HepG2 (cell line): Measurements from ENCODE around the gene ST6GALNAC2. TPM values are rescaled to one million over a fixed set of nuclear protein-coding genes. Genes with fewer than 3 reads are reported as not detected.

Experiments
- ATRX ChIP-seq: sonication (generic); formaldehyde crosslinking; IDR thresholded peaks from 2 replicates; pipeline ENCODE4 v1.4.0; 2020; ENCODE audit warnings: missing genetic modification reagents, borderline replicate concordance
- ELF1 ChIP-seq: sonication (generic); formaldehyde crosslinking; IDR thresholded peaks from 2 replicates; pipeline ENCODE4 v1.4.0; 2020; ENCODE audit warnings: missing genetic modification reagents
- ERF ChIP-seq: IDR thresholded peaks from 2 replicates; pipeline ENCODE4 v1.6.1; 2018; ENCODE audit warnings: missing biosample characterization, missing genetic modification reagents
- NFE2L2 ChIP-seq: fragments of 150-350 bp; IDR thresholded peaks from 2 replicates; pipeline ENCODE4 v1.6.1; 2014; ENCODE audit warnings: low read length
- POGZ ChIP-seq: sonication (generic); formaldehyde crosslinking; IDR thresholded peaks from 2 replicates; pipeline ENCODE4 v1.4.0; 2020; ENCODE audit warnings: mild to moderate bottlenecking, missing genetic modification reagents
- RBFOX2 ChIP-seq: fragments of 200-400 bp; formaldehyde crosslinking; IDR thresholded peaks from 2 replicates; pipeline ENCODE4 v1.6.1; 2017; ENCODE audit warnings: low read depth, mild to moderate bottlenecking, low read length
- RFXAP ChIP-seq: sonication (generic); formaldehyde crosslinking; IDR thresholded peaks from 2 replicates; pipeline ENCODE4 v1.4.0; 2020; ENCODE audit warnings: missing genetic modification reagents, borderline replicate concordance
- RNF219 ChIP-seq: sonication (generic); formaldehyde crosslinking; IDR thresholded peaks from 2 replicates; pipeline ENCODE4 v1.5.0; 2020; ENCODE audit warnings: mild to moderate bottlenecking, missing genetic modification reagents
- SKI ChIP-seq: fragments of 450-650 bp; IDR thresholded peaks from one replicate; pipeline ENCODE4 v1.6.1; 2018; ENCODE audit warnings: mild to moderate bottlenecking; ENCODE audit not compliant: partially characterized antibody
- SMAD1 ChIP-seq: sonication (generic); formaldehyde crosslinking; IDR thresholded peaks from 2 replicates; pipeline ENCODE4 v1.4.0; 2020; ENCODE audit warnings: missing genetic modification reagents, low read depth, mild to moderate bottlenecking, borderline replicate concordance
- SPEN ChIP-seq: sonication (generic); formaldehyde crosslinking; IDR thresholded peaks from 2 replicates; pipeline ENCODE4 v1.5.1; 2020; ENCODE audit warnings: low read depth, mild to moderate bottlenecking, missing genetic modification reagents
- TBX3 ChIP-seq: fragments of 450-650 bp; IDR thresholded peaks from 2 replicates; pipeline ENCODE4 v1.6.1; 2017; ENCODE audit warnings: antibody characterized with exemption, mild to moderate bottlenecking, inconsistent platforms, borderline replicate concordance
- TCF7 ChIP-seq: sonication (generic); IDR thresholded peaks from 2 replicates; pipeline ENCODE4 v1.6.1; 2016; ENCODE audit warnings: antibody characterized with exemption, low read depth
- TRIM24 ChIP-seq: sonication (generic); formaldehyde crosslinking; IDR thresholded peaks from 2 replicates; pipeline ENCODE4 v1.8.0; 2022; ENCODE audit warnings: mild to moderate bottlenecking, missing genetic modification reagents
- ZBTB44 ChIP-seq: sonication (generic); formaldehyde crosslinking; IDR thresholded peaks from 2 replicates; pipeline ENCODE4 v1.4.0; 2020; ENCODE audit warnings: missing genetic modification reagents
- ZBTB49 ChIP-seq: sonication (generic); formaldehyde crosslinking; IDR thresholded peaks from 2 replicates; pipeline ENCODE4 v1.4.0; 2020; ENCODE audit warnings: missing genetic modification reagents, borderline replicate concordance
- ZFP41 ChIP-seq: sonication (generic); formaldehyde crosslinking; IDR thresholded peaks from 2 replicates; pipeline ENCODE4 v1.4.0; 2020; ENCODE audit warnings: mild to moderate bottlenecking, missing genetic modification reagents, borderline replicate concordance
- ZKSCAN5 ChIP-seq: sonication (generic); formaldehyde crosslinking; IDR thresholded peaks from 2 replicates; pipeline ENCODE4 v1.5.1; 2020; ENCODE audit warnings: mild to moderate bottlenecking, missing genetic modification reagents
- ZMYM4 ChIP-seq: sonication (generic); formaldehyde crosslinking; IDR thresholded peaks from 2 replicates; pipeline ENCODE4 v1.8.1; 2023; ENCODE audit warnings: mild to moderate bottlenecking, missing genetic modification reagents
- ZNF564 ChIP-seq: sonication (generic); formaldehyde crosslinking; IDR thresholded peaks from 2 replicates; pipeline ENCODE4 v1.8.1; 2023; ENCODE audit warnings: mild to moderate bottlenecking, missing genetic modification reagents
- ZNF572 ChIP-seq: sonication (generic); formaldehyde crosslinking; IDR thresholded peaks from 2 replicates; pipeline ENCODE4 v1.5.1; 2020; ENCODE audit warnings: mild to moderate bottlenecking, missing genetic modification reagents
- ZNF792 ChIP-seq: IDR thresholded peaks from 2 replicates; pipeline ENCODE4 v1.6.1; 2016
- polyA plus RNA-seq, 8 experiments: library from polyadenylated mRNA; depleted of rRNA in 3 of 8; stranded (reverse) in 7 of 8; unstranded in 1 of 8; fragments of >200 nt; fragmentation: Illumina TruSeq in 4 of 8; extraction: Trizol in 4 of 8; gene quantifications; 2 replicates each; pipeline versions ENCODE4 v1.2.1 to v1.2.3, GENCODE V29; 2011 to 2016; ENCODE audit warnings: low read depth in 4 of 8, missing spikeins in 1 of 8, mixed read lengths in 1 of 8; ENCODE audit not compliant: insufficient read depth in 1 of 8
- total RNA-seq, 5 experiments: library from RNA; depleted of rRNA; stranded (reverse); fragments of >200 nt; fragmentation: Illumina TruSeq; extraction: Trizol; gene quantifications; 2 replicates each; pipeline ENCODE4 v1.2.3, GENCODE V29; 2016; ENCODE audit warnings: low read depth in 1 of 5
- TF ChIP-seq, protein P1 (sequence below): sonication (generic); formaldehyde crosslinking; IDR thresholded peaks from 2 replicates; pipeline ENCODE4 v1.8.0; 2022; ENCODE audit warnings: mild to moderate bottlenecking, missing genetic modification reagents, borderline replicate concordance

Gene ST6GALNAC2
- total and polyA plus RNA-seq, 2 of the 13 experiments (the other 11 are each of a cell fraction or from before 2014, with no cell fraction given), result 0.12 to 0.49 TPM

GRCh38 chr17:76557368-76558197 is 28.1 kb downstream of the ST6GALNAC2 start (continued):
- TF ChIP-seq, protein P1, sequence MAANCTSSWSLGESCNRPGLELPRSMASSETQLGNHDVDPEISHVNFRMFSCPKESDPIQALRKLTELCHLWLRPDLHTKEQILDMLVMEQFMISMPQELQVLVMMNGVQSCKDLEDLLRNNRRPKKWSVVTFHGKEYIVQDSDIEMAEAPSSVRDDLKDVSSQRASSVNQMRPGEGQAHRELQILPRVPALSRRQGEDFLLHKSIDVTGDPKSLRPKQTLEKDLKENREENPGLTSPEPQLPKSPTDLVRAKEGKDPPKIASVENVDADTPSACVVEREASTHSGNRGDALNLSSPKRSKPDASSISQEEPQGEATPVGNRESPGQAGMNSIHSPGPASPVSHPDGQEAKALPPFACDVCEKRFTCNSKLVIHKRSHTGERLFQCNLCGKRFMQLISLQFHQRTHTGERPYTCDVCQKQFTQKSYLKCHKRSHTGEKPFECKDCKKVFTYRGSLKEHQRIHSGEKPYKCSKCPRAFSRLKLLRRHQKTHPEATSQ, result peak; percentile 32; the same call in 1 of the 2 replicates
- no peak for TF ChIP-seq ZBTB49 (CRISPR knock-in tag)
- peak; percentile 92 for TF ChIP-seq SPEN
- TF ChIP-seq TCF7, result no peak; the same call in 1 of the 2 replicates
- no peak for TF ChIP-seq TRIM24 (CRISPR knock-in tag)
- peak; percentile 85 for TF ChIP-seq ELF1 (CRISPR knock-in tag)
- peak; percentile 97 for TF ChIP-seq RNF219 (CRISPR knock-in tag)
- no peak for TF ChIP-seq SKI
- peak; percentile 92 for TF ChIP-seq ERF (CRISPR knock-in tag)
- TF ChIP-seq POGZ (CRISPR knock-in tag), result no peak
- peak; percentile 79; the same call in 1 of the 2 replicates for TF ChIP-seq ZNF564 (CRISPR knock-in tag)
- peak; percentile 87 for TF ChIP-seq ZFP41 (CRISPR knock-in tag)
- no peak for TF ChIP-seq ZKSCAN5 (CRISPR knock-in tag)
- no peak for TF ChIP-seq RFXAP (CRISPR knock-in tag)
- no peak; the same call in 1 of the 2 replicates for TF ChIP-seq SMAD1 (CRISPR knock-in tag)
- TF ChIP-seq ZBTB44, result peak; percentile 83
- no peak; the same call in 1 of the 2 replicates for TF ChIP-seq ZNF572
- TF ChIP-seq ZMYM4, result peak; percentile 90
- TF ChIP-seq ZNF792 (CRISPR knock-in tag), result peak; percentile 90; the same call in 1 of the 2 replicates
- no peak for TF ChIP-seq NFE2L2
- TF ChIP-seq TBX3, result no peak
- peak; percentile 95 for TF ChIP-seq RBFOX2
- TF ChIP-seq ATRX (CRISPR knock-in tag), result no peak
